H1 (cell line): ENCODE results near the gene CSNK1D. TPM values are rescaled to one million over a fixed set of nuclear protein-coding genes. Genes with fewer than 3 reads are reported as not detected.

ENCODE experiments used
- CTCF ChIA-PET: fragments of 300-600 bp; sonication (Branson Sonifier 250); formaldehyde crosslinking; loops from one replicate; lab custom pipeline; 2021; ENCODE audit not compliant: partially characterized antibody; lab: Charles Lee
- POLR2A ChIA-PET: fragments of 300-600 bp; sonication (Branson Sonifier 250); formaldehyde crosslinking; loops from one replicate; lab custom pipeline; 2021; ENCODE audit warnings: inconsistent platforms; ENCODE audit not compliant: partially characterized antibody; lab: Charles Lee
- DNase-seq, 2 experiments: peaks; one replicate each; pipeline versions ENCODE4 v3.0.0 to v3.0.0-alpha.2; 2010 to 2022; ENCODE audit warnings: low spot score in 2 of 2, low read depth in 1 of 2, mixed read lengths in 1 of 2
- FAIRE-seq: peaks from 2 replicates; lab custom pipeline; 2011; peaks lifted over from hg19 to GRCh38; lab: Jason Lieb, UNC
- H2AFZ ChIP-seq: 2 replicates; pipeline ENCODE4 v1.8.1; 2012; ENCODE audit warnings: low read length, inconsistent platforms
- H2AK5ac ChIP-seq: 2 replicates; pipeline ENCODE4 v1.6.1; 2013; ENCODE audit warnings: low read depth, low read length
- H2BK120ac ChIP-seq: replicated peaks from 2 replicates; pipeline ENCODE3; 2013; ENCODE audit warnings: low read depth, low read length, inconsistent platforms
- H2BK12ac ChIP-seq: 2 replicates; pipeline ENCODE4 v1.6.1; 2013; ENCODE audit warnings: low read depth, low read length
- H2BK15ac ChIP-seq: 2 replicates; pipeline ENCODE4 v1.6.1; 2013; ENCODE audit warnings: low read length
- H2BK20ac ChIP-seq: 2 replicates; pipeline ENCODE4 v1.6.1; 2013; ENCODE audit warnings: low read length
- H2BK5ac ChIP-seq: 2 replicates; pipeline ENCODE4 v1.6.1; 2013; ENCODE audit warnings: low read depth, low read length
- H3K14ac ChIP-seq: 2 replicates; pipeline ENCODE4 v1.6.1; 2013; ENCODE audit warnings: inconsistent platforms; ENCODE audit not compliant: insufficient read length
- H3K18ac ChIP-seq: 2 replicates; pipeline ENCODE4 v1.6.1; 2013; ENCODE audit warnings: low read length; ENCODE audit errors: extremely low read depth
- H3K23ac ChIP-seq: 2 replicates; pipeline ENCODE4 v1.6.1; 2013; ENCODE audit warnings: inconsistent platforms; ENCODE audit not compliant: insufficient read length
- H3K23me2 ChIP-seq: 2 replicates; pipeline ENCODE4 v1.6.1; 2013; ENCODE audit warnings: low read depth, low read length
- H3K27ac ChIP-seq: 2 replicates; pipeline ENCODE4 v1.6.1; 2011; ENCODE audit warnings: low read depth, low read length, inconsistent platforms
- H3K27me3 ChIP-seq, 4 experiments: replicated peaks in 1 of 4; 1 replicate in 1 of 4; 2 replicates in 3 of 4; pipeline versions ENCODE4 v1.6.1 to v1.8.1; 2011 to 2013; ENCODE audit warnings: low read length in 3 of 4, mild to moderate bottlenecking in 3 of 4, inconsistent platforms in 2 of 4, mixed read lengths in 2 of 4, moderate library complexity in 1 of 4; ENCODE audit not compliant: control insufficient read depth in 3 of 4, insufficient read depth in 3 of 4; ENCODE audit errors: extremely low read depth in 1 of 4
- H3K36me3 ChIP-seq, 4 experiments: 2 replicates each; pipeline versions ENCODE4 v1.6.1 to v1.8.1; 2011 to 2013; ENCODE audit warnings: mild to moderate bottlenecking in 4 of 4, low read length in 3 of 4, moderate library complexity in 2 of 4, control low read depth in 1 of 4, inconsistent platforms in 1 of 4; ENCODE audit not compliant: insufficient read depth in 4 of 4, control insufficient read depth in 2 of 4
- H3K4ac ChIP-seq: replicated peaks from 2 replicates; pipeline ENCODE3; 2013; ENCODE audit warnings: low read length, low read depth, mixed read lengths, inconsistent platforms; ENCODE audit not compliant: insufficient read length
- H3K4me1 ChIP-seq, 4 experiments: replicated peaks in 1 of 4; 1 replicate in 1 of 4; 2 replicates in 3 of 4; pipeline versions ENCODE4 v1.6.1 to v1.8.1; 2011 to 2013; ENCODE audit warnings: low read length in 3 of 4, inconsistent platforms in 2 of 4, mixed read lengths in 1 of 4; ENCODE audit not compliant: insufficient read depth in 4 of 4, control insufficient read depth in 3 of 4
- H3K4me2 ChIP-seq, 2 experiments: 2 replicates each; pipeline versions ENCODE4 v1.6.1 to v1.8.1; 2011 to 2013; ENCODE audit warnings: low read depth in 2 of 2, low read length in 2 of 2, control low read depth in 1 of 2, inconsistent platforms in 1 of 2, mild to moderate bottlenecking in 1 of 2; ENCODE audit not compliant: insufficient read depth in 1 of 2
- H3K4me3 ChIP-seq, 4 experiments: fragments of 200-600, 300-600 bp in 1 of 4; sonication (generic), shearing (Covaris generic), sonication (Bioruptor Twin) in 1 of 4; 2 replicates each; pipeline versions ENCODE4 v1.5.1 to v1.8.1; 2011 to 2016; ENCODE audit warnings: low read length in 4 of 4, low read depth in 3 of 4, control low read depth in 2 of 4, inconsistent platforms in 2 of 4, mild to moderate bottlenecking in 2 of 4, mixed read lengths in 1 of 4, moderate library complexity in 1 of 4; ENCODE audit not compliant: insufficient read depth in 2 of 4; ENCODE audit errors: extremely low read depth in 1 of 4
- H3K56ac ChIP-seq: replicated peaks from 2 replicates; pipeline ENCODE3; 2013; ENCODE audit warnings: low read depth, mild to moderate bottlenecking, mixed read lengths, low read length, inconsistent platforms; ENCODE audit not compliant: insufficient read length
- H3K79me1 ChIP-seq: 2 replicates; pipeline ENCODE4 v1.6.1; 2013; ENCODE audit warnings: low read depth, low read length, control low read depth
- H3K79me2 ChIP-seq, 2 experiments: 2 replicates each; pipeline versions ENCODE4 v1.6.1 to v1.8.1; 2012 to 2013; ENCODE audit warnings: low read length in 2 of 2, mild to moderate bottlenecking in 2 of 2, inconsistent platforms in 1 of 2; ENCODE audit not compliant: insufficient read depth in 2 of 2, control insufficient read depth in 1 of 2
- H3K9ac ChIP-seq, 4 experiments: replicated peaks in 1 of 4; 1 replicate in 1 of 4; 2 replicates in 3 of 4; pipeline versions ENCODE4 v1.6.1 to v1.8.1; 2011 to 2013; ENCODE audit warnings: low read depth in 3 of 4, low read length in 3 of 4, control low read depth in 2 of 4, mild to moderate bottlenecking in 2 of 4, moderate library complexity in 2 of 4, inconsistent platforms in 1 of 4; ENCODE audit errors: extremely low read depth in 1 of 4
- H3K9me3 ChIP-seq, 2 experiments: 2 replicates each; pipeline versions ENCODE4 v1.6.1 to v1.8.1; 2012 to 2013; ENCODE audit warnings: mild to moderate bottlenecking in 2 of 2, moderate library complexity in 2 of 2, control low read depth in 1 of 2, inconsistent platforms in 1 of 2, low read depth in 1 of 2, low read length in 1 of 2, mixed read lengths in 1 of 2; ENCODE audit not compliant: insufficient read depth in 2 of 2
- H4K20me1 ChIP-seq, 2 experiments: replicated peaks in 1 of 2; 2 replicates each; pipeline versions ENCODE3 to v1.8.1; 2011 to 2013; ENCODE audit warnings: inconsistent platforms in 2 of 2, low read length in 2 of 2, mild to moderate bottlenecking in 1 of 2; ENCODE audit not compliant: insufficient read depth in 2 of 2, control insufficient read depth in 1 of 2
- H4K5ac ChIP-seq: 2 replicates; pipeline ENCODE4 v1.6.1; 2013; ENCODE audit warnings: low read length, low read depth, mixed read lengths, inconsistent platforms; ENCODE audit not compliant: insufficient read length
- H4K8ac ChIP-seq: 2 replicates; pipeline ENCODE4 v1.8.0; 2013; ENCODE audit warnings: mild to moderate bottlenecking, moderate library complexity, low read length, inconsistent platforms; ENCODE audit not compliant: insufficient read depth; ENCODE audit errors: extremely low read depth
- H4K91ac ChIP-seq: replicated peaks from 2 replicates; pipeline ENCODE3; 2013; ENCODE audit warnings: low read length, mixed read lengths, inconsistent platforms; ENCODE audit not compliant: insufficient read length
- BCL11A ChIP-seq, 2 experiments: IDR thresholded peaks; one replicate each; pipeline ENCODE4 v1.6.1; 2011; ENCODE audit warnings: low read depth in 2 of 2, low read length in 2 of 2, mild to moderate bottlenecking in 2 of 2
- HDAC6 ChIP-seq: IDR thresholded peaks from one replicate; pipeline ENCODE4 v1.7.1; 2012; ENCODE audit warnings: low read depth, mild to moderate bottlenecking, inconsistent platforms, low read length, moderate library complexity
- NANOG ChIP-seq: IDR thresholded peaks from 2 replicates; pipeline ENCODE4 v1.6.1; 2011; ENCODE audit warnings: low read length, low read depth, mild to moderate bottlenecking, inconsistent platforms; ENCODE audit not compliant: insufficient read depth, poor library complexity, severe bottlenecking
- POLR2A ChIP-seq, 2 experiments: IDR thresholded peaks; 1 replicate in 1 of 2; 2 replicates in 1 of 2; pipeline ENCODE4 v1.6.1; 2011; ENCODE audit warnings: low read depth in 2 of 2, low read length in 2 of 2, mild to moderate bottlenecking in 2 of 2; ENCODE audit errors: control extremely low read depth in 1 of 2
- SIN3A ChIP-seq, 2 experiments: IDR thresholded peaks in 1 of 2; conservative IDR thresholded peaks in 1 of 2; 2 replicates each; pipeline ENCODE4 v1.6.1; 2011 to 2012; ENCODE audit warnings: low read length in 2 of 2, improper control_type of control experiment in 1 of 2, low read depth in 1 of 2, mild to moderate bottlenecking in 1 of 2
- TAF1 ChIP-seq: IDR thresholded peaks from 2 replicates; pipeline ENCODE4 v1.6.1; 2011; ENCODE audit warnings: mild to moderate bottlenecking, low read depth, low read length
- WGBS, 2 experiments: shearing (Covaris generic) in 1 of 2; methylation state at CpG; one replicate each; pipeline versions ENCODE4 v1.1.6 to v1.1.7; 2013 to 2015; ENCODE audit warnings: low lambda C conversion rate in 2 of 2, mixed read lengths in 2 of 2, inconsistent platforms in 1 of 2, low coverage in 1 of 2, missing lambda C conversion rate in 1 of 2; ENCODE audit not compliant: insufficient replicate concordance in 2 of 2, insufficient coverage in 1 of 2, insufficient read length in 1 of 2; ENCODE audit errors: extremely low coverage in 1 of 2, missing lambda C conversion rate in 1 of 2; 5-methylcytosine and 5-hydroxymethylcytosine counted together
- polyA plus RNA-seq, 7 experiments: library from polyadenylated mRNA; depleted of rRNA in 3 of 7; stranded (reverse) in 5 of 7; unstranded in 2 of 7; fragments of >200 nt in 5 of 7; fragments of 200-250 nt in 2 of 7; gene quantifications; 1 replicate in 5 of 7; 2 replicates in 1 of 7; 4 replicates in 1 of 7; pipeline versions ENCODE4 v1.2.1 to v1.2.3, GENCODE V29; 2011 to 2013; ENCODE audit warnings: missing spikeins in 2 of 7, mixed read lengths in 2 of 7
- total RNA-seq: library from RNA; stranded (reverse); fragmentation: NEBNext Ultra II Directional; extraction: Animal tissue kit (Norgen Biotek cat#: 25700); gene quantifications from 2 replicates; pipeline ENCODE4 v1.2.1, GENCODE V29; 2021

Gene CSNK1D
- total and polyA plus RNA-seq, 2 of the 8 experiments (the other 6 are each of a cell fraction or from before 2014, with no cell fraction given) = 73.5 to 103 TPM

GRCh38 chr17:82297280-82297713, 23.8 kb upstream of the CSNK1D start:
- H3K79me2 ChIP-seq = no peaks in the 10 kb centered on the region
- H3K4me3 ChIP-seq = no peak overlapping the region
- H3K4me2 ChIP-seq = no peak overlapping the region
- H2BK12ac ChIP-seq = no peak overlapping the region
- no peak overlapping the region for H3K9ac ChIP-seq
- H3K4me1 ChIP-seq = peaks cover 0 to 20% (median 4%) of the 10 kb centered on the region in 4 experiments; a peak in 5 of 7 replicates
- no peaks in the 10 kb centered on the region for H3K36me3 ChIP-seq
- DNase-seq (no peak), FAIRE-seq (no peak)
- H4K91ac ChIP-seq = no peak overlapping the region
- H3K27ac ChIP-seq = no peak overlapping the region
- peaks cover 0 to 7% (median 4%) of the 10 kb centered on the region in 4 experiments; a peak in 3 of 7 replicates for H3K27me3 ChIP-seq
- CTCF ChIA-PET = interaction anchor here (0.8 to 2.3 kb wide), 8 partner anchors 14 to 119 kb away, joined by 3 to 7 read pairs (median 5); partner anchors contain the start of gene CD7
- H2AFZ ChIP-seq = no peak overlapping the region
- H3K4ac ChIP-seq = no peak overlapping the region
- no peaks in the 10 kb centered on the region; the same call in 1 of the 2 replicates for H3K23me2 ChIP-seq
- H4K5ac ChIP-seq = no peak overlapping the region
- WGBS, 2 experiments = 92% methylated on average over 19 of the region's 19 CpGs; no CpG with 5 or more reads in 1 of the 2 experiments
- H4K20me1 ChIP-seq = peaks cover 0 to 2% of the 10 kb centered on the region in 2 experiments
- no peaks in the 10 kb centered on the region for H3K79me1 ChIP-seq
- no peaks in the 10 kb centered on the region for H3K9me3 ChIP-seq
- H2BK120ac ChIP-seq = no peak overlapping the region
- no peak overlapping the region for H2BK5ac ChIP-seq
- H3K18ac ChIP-seq = no peak overlapping the region
- H3K56ac ChIP-seq = no peak overlapping the region
- POLR2A ChIA-PET = interaction anchor here (0.6 to 1.5 kb wide), 5 partner anchors 12 to 255 kb away, joined by 3 to 4 read pairs (median 3); partner anchors contain the start of gene CSNK1D
- H2AK5ac ChIP-seq = no peak overlapping the region; the same call in 1 of the 2 replicates
- no peak overlapping the region for H4K8ac ChIP-seq
- H2BK20ac ChIP-seq = no peak overlapping the region
- TF ChIP-seq POLR2A (IDR thresholded peaks at IDR 0.05; ENCODE audit: control extremely low read depth in 1 of 2, low read depth in 2 of 2, low read length in 2 of 2) = no peak
- TF ChIP-seq HDAC6 = no peak
- no peak for TF ChIP-seq SIN3A (conservative IDR thresholded peaks at IDR 0.05 in 1 of 2, IDR thresholded peaks at IDR 0.05 in 1 of 2; ENCODE audit: low read depth in 1 of 2, low read length in 2 of 2)
- no peak for TF ChIP-seq NANOG
- TF ChIP-seq BCL11A (IDR thresholded peaks at IDR 0.05; ENCODE audit: low read depth in 2 of 2, low read length in 2 of 2) = no peak
- TF ChIP-seq TAF1 = no peak
- no peak overlapping the region for H3K23ac ChIP-seq
- no peak overlapping the region for H3K14ac ChIP-seq
- no peak overlapping the region for H2BK15ac ChIP-seq
